Nephron (organoid): ENCODE data around the gene GRM1.

ENCODE experiments used
- H3K27ac Mint-ChIP-seq, 3 experiments: 2 replicates each; pipeline ENCODE4 v1.8.0; 2020; ENCODE audit warnings: mixed read lengths in 3 of 3, mild to moderate bottlenecking in 2 of 3, moderate library complexity in 1 of 3
- H3K27me3 Mint-ChIP-seq: 2 replicates; pipeline ENCODE4 v1.8.0; 2021; ENCODE audit warnings: low read depth, mild to moderate bottlenecking, moderate library complexity, mixed read lengths
- H3K36me3 Mint-ChIP-seq: 2 replicates; pipeline ENCODE4 v1.8.0; 2020; ENCODE audit warnings: low read depth, mixed read lengths
- H3K4me1 Mint-ChIP-seq: 2 replicates; pipeline ENCODE4 v1.8.0; 2020; ENCODE audit warnings: mixed read lengths
- H3K4me3 Mint-ChIP-seq, 3 experiments: 2 replicates each; pipeline ENCODE4 v1.8.0; 2020; ENCODE audit warnings: mild to moderate bottlenecking in 3 of 3, mixed read lengths in 3 of 3, moderate library complexity in 2 of 3
- H3K9me3 Mint-ChIP-seq: 2 replicates; pipeline ENCODE4 v1.8.0; 2020; ENCODE audit warnings: mixed read lengths
- CTCF ChIP-seq, 3 experiments: fragments of 200-600 bp; sonication (generic); IDR thresholded peaks; one replicate each; pipeline ENCODE4 v1.5.0; 2021; ENCODE audit warnings: antibody characterized with exemption in 3 of 3; ENCODE audit not compliant: unreplicated experiment in 3 of 3

The GRM1 gene

GRCh38 chr6:146244630-146245143 lies 215.8 kb downstream of the GRM1 start:
- no peak overlapping the region for H3K27ac Mint-ChIP-seq
- H3K4me1 Mint-ChIP-seq: no peaks in the 10 kb centered on the region
- H3K36me3 Mint-ChIP-seq: no peaks in the 10 kb centered on the region
- peaks cover 4% of the 10 kb centered on the region for H3K9me3 Mint-ChIP-seq
- H3K4me3 Mint-ChIP-seq: no peak overlapping the region
- H3K27me3 Mint-ChIP-seq: no peaks in the 10 kb centered on the region
- no peak for TF ChIP-seq CTCF (IDR thresholded peaks at IDR 0.05; ENCODE audit: unreplicated experiment in 3 of 3)

- no peak for TF ChIP-seq CTCF (IDR thresholded peaks at IDR 0.05; ENCODE audit: unreplicated experiment in 3 of 3)
- H3K27ac Mint-ChIP-seq: no peak overlapping the region
- H3K4me3 Mint-ChIP-seq: no peak overlapping the region
- H3K4me1 Mint-ChIP-seq: no peaks in the 10 kb centered on the region
- H3K9me3 Mint-ChIP-seq: peaks cover 4% of the 10 kb centered on the region
- no peaks in the 10 kb centered on the region for H3K36me3 Mint-ChIP-seq
- no peaks in the 10 kb centered on the region for H3K27me3 Mint-ChIP-seq
These were observed 217.2 kb downstream of the GRM1 start for GRCh38 chr6:146246028-146246427.

- Mint-ChIP-seq H3K4me3 (no peak overlapping the region), H3K4me1 (no peaks in the 10 kb centered on the region), H3K36me3 (no peaks in the 10 kb centered on the region), H3K27ac (peak overlapping the region in 1 of 3 experiments; percentile 12), H3K9me3 (no peaks in the 10 kb centered on the region), H3K27me3 (no peaks in the 10 kb centered on the region)
- no peak for TF ChIP-seq CTCF (IDR thresholded peaks at IDR 0.05; ENCODE audit: unreplicated experiment in 3 of 3)
These were observed 224.8 kb downstream of the GRM1 start for GRCh38 chr6:146253691-146254090.

- no peak overlapping the region for H3K4me3 Mint-ChIP-seq
- no peaks in the 10 kb centered on the region for H3K4me1 Mint-ChIP-seq
- no peaks in the 10 kb centered on the region for H3K9me3 Mint-ChIP-seq
- no peaks in the 10 kb centered on the region for H3K27me3 Mint-ChIP-seq
- H3K36me3 Mint-ChIP-seq: no peaks in the 10 kb centered on the region
- no peak overlapping the region for H3K27ac Mint-ChIP-seq
- TF ChIP-seq CTCF (IDR thresholded peaks at IDR 0.05; ENCODE audit: unreplicated experiment in 3 of 3): no peak
These were observed 229.3 kb downstream of the GRM1 start for GRCh38 chr6:146258206-146258605.

GRCh38 chr6:146260886-146261285 lies 232.0 kb downstream of the GRM1 start:
- no peak overlapping the region for H3K4me3 Mint-ChIP-seq
- H3K9me3 Mint-ChIP-seq: no peaks in the 10 kb centered on the region
- no peak overlapping the region for H3K27ac Mint-ChIP-seq
- H3K27me3 Mint-ChIP-seq: no peaks in the 10 kb centered on the region
- H3K36me3 Mint-ChIP-seq: no peaks in the 10 kb centered on the region
- no peaks in the 10 kb centered on the region for H3K4me1 Mint-ChIP-seq
- no peak for TF ChIP-seq CTCF (IDR thresholded peaks at IDR 0.05; ENCODE audit: unreplicated experiment in 3 of 3)

GRCh38 chr6:146265056-146265455 lies 236.2 kb downstream of the GRM1 start:
- no peaks in the 10 kb centered on the region for H3K4me1 Mint-ChIP-seq
- TF ChIP-seq CTCF (IDR thresholded peaks at IDR 0.05; ENCODE audit: unreplicated experiment in 3 of 3): no peak

More at GRCh38 chr6:146265056-146265455, 236.2 kb downstream of the GRM1 start:
- Mint-ChIP-seq H3K36me3 (no peaks in the 10 kb centered on the region), H3K9me3 (no peaks in the 10 kb centered on the region), H3K27me3 (no peaks in the 10 kb centered on the region), H3K4me3 (no peak overlapping the region), H3K27ac (no peak overlapping the region)
